Measurements from ENCODE around the gene CCN6. TPM values are rescaled to one million over a fixed set of nuclear protein-coding genes. Genes with fewer than 3 reads are reported as not detected.

Gene CCN6
- total and polyA plus RNA-seq, 4 donors: 0.54 TPM; not detected in 3

- no peak for TF ChIP-seq REST (IDR thresholded peaks at IDR 0.05)
- TF ChIP-seq HNF4A (conservative IDR thresholded peaks at IDR 0.05): no peak
Measured at GRCh38 chr6:112021691-112022310, 32.1 kb upstream of the CCN6 start (continued).

GRCh38 chr6:112022749-112023148 is 31.2 kb upstream of the CCN6 start:
- DNase-seq (ENCODE audit: low spot score): no peak
- TF ChIP-seq, protein P1, sequence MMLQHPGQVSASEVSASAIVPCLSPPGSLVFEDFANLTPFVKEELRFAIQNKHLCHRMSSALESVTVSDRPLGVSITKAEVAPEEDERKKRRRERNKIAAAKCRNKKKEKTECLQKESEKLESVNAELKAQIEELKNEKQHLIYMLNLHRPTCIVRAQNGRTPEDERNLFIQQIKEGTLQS (IDR thresholded peaks at IDR 0.05): no peak
- H3K9me3 ChIP-seq (ENCODE audit: control insufficient read depth in 4 of 4, low read length in 3 of 4): peaks cover 0 to 5% (median 0%) of the 10 kb centered on the region in 4 donors
- no peak overlapping the region for H3K9ac ChIP-seq (ENCODE audit: low read depth in 1 of 2, low read length in 2 of 2)
- H3K4me3 ChIP-seq (ENCODE audit: low read depth in 1 of 3, low read length in 3 of 3): no peak overlapping the region
- H3K36me3 ChIP-seq (ENCODE audit: control insufficient read depth in 4 of 4, insufficient read depth in 3 of 4, low read depth in 1 of 4, low read length in 3 of 4): no peaks in the 10 kb centered on the region
- H3K4me1 ChIP-seq (ENCODE audit: control insufficient read depth in 4 of 4, insufficient read depth in 4 of 4, low read length in 3 of 4): peaks cover 1 to 22% (median 16%) of the 10 kb centered on the region in 4 donors
- H3K27ac ChIP-seq (ENCODE audit: low read depth in 1 of 2, low read length in 2 of 2): no peak overlapping the region
- no peaks in the 10 kb centered on the region for H3K27me3 ChIP-seq (ENCODE audit: control insufficient read depth in 4 of 4, insufficient read depth in 4 of 4, low read length in 3 of 4)

DNA sequence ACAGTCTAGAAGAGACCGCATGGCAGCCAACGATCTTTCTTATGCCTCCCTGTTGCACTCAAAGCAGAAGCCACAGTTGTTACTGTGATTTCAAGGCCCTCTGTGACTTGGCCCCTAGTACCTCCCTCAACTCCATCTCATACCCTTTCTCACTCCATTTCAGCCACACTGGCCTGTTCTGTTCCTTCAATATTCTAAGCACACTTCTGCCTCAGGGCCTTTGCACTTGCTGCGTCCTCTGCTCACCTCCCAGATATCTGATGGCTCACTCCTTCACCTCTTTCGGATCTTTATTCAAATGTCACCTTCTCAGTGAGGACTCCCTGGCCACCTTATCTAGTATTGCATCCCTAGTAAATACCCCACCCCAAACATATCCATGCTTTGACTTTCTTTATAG is 29.4 kb upstream of the CCN6 start:
- WGBS: 97% methylated on average over 4 of the region's 4 CpGs
- Histone ChIP-seq H3K4me3 (ENCODE audit: low read depth in 1 of 3, low read length in 3 of 3) (no peak overlapping the region), H3K36me3 (ENCODE audit: control insufficient read depth in 4 of 4, insufficient read depth in 3 of 4, low read depth in 1 of 4, low read length in 3 of 4) (no peaks in the 10 kb centered on the region), H3K9me3 (ENCODE audit: control insufficient read depth in 4 of 4, low read length in 3 of 4) (peaks cover 0 to 5% (median 0%) of the 10 kb centered on the region in 4 donors), H3K9ac (ENCODE audit: low read depth in 1 of 2, low read length in 2 of 2) (no peak overlapping the region), H3K27ac (ENCODE audit: low read depth in 1 of 2, low read length in 2 of 2) (no peak overlapping the region), H3K27me3 (ENCODE audit: control insufficient read depth in 4 of 4, insufficient read depth in 4 of 4, low read length in 3 of 4) (no peaks in the 10 kb centered on the region), H3K4me1 (ENCODE audit: control insufficient read depth in 4 of 4, insufficient read depth in 4 of 4, low read length in 3 of 4) (peaks cover 0 to 5% (median 2%) of the 10 kb centered on the region in 4 donors)
- TF ChIP-seq TAF1 (conservative IDR thresholded peaks at IDR 0.05): no peak
- no peak for TF ChIP-seq HNF4G (IDR thresholded peaks at IDR 0.05)
- no peak for TF ChIP-seq SP1 (IDR thresholded peaks at IDR 0.05)
- TF ChIP-seq REST (IDR thresholded peaks at IDR 0.05): no peak
- no peak for TF ChIP-seq NR2F2 (IDR thresholded peaks at IDR 0.05)
- TF ChIP-seq, protein P1 (IDR thresholded peaks at IDR 0.05): no peak
- no peak for TF ChIP-seq RAD21 (IDR thresholded peaks at IDR 0.05)
- TF ChIP-seq JUND (IDR thresholded peaks at IDR 0.05): no peak
- TF ChIP-seq ZBTB33 (IDR thresholded peaks at IDR 0.05): no peak
- no peak for TF ChIP-seq HNF4A (conservative IDR thresholded peaks at IDR 0.05)
- TF ChIP-seq, protein P2, sequence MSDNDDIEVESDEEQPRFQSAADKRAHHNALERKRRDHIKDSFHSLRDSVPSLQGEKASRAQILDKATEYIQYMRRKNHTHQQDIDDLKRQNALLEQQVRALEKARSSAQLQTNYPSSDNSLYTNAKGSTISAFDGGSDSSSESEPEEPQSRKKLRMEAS (IDR thresholded peaks at IDR 0.05): no peak
- no peak for TF ChIP-seq YY1 (IDR thresholded peaks at IDR 0.05)
- TF ChIP-seq RXRA (IDR thresholded peaks at IDR 0.05): no peak
- no peak for TF ChIP-seq FOXA2 (IDR thresholded peaks at IDR 0.05)
- TF ChIP-seq CTCF (IDR thresholded peaks at IDR 0.05; ENCODE audit: low read depth, low read length, missing input control): no peak
- no peak for TF ChIP-seq EGR1 (IDR thresholded peaks at IDR 0.05; ENCODE audit: low read depth in 2 of 2)
- TF ChIP-seq FOXA1 (IDR thresholded peaks at IDR 0.05): no peak
- TF ChIP-seq GABPA (IDR thresholded peaks at IDR 0.05 in 1 of 2, conservative IDR thresholded peaks at IDR 0.05 in 1 of 2): no peak
- DNase-seq (ENCODE audit: low spot score): no peak

All from liver (tissue), 9 donors.